ENCODE measurements around the gene GPBP1. TPM values are rescaled to one million over a fixed set of nuclear protein-coding genes. Genes with fewer than 3 reads are reported as not detected.
A peak's percentile ranks its signal among the peaks of the same experiment; 100 is the strongest.

GPBP1 gene
- total and polyA plus RNA-seq, 8 donors, result 23.4 to 54.0 (median 29.0) TPM

DNA sequence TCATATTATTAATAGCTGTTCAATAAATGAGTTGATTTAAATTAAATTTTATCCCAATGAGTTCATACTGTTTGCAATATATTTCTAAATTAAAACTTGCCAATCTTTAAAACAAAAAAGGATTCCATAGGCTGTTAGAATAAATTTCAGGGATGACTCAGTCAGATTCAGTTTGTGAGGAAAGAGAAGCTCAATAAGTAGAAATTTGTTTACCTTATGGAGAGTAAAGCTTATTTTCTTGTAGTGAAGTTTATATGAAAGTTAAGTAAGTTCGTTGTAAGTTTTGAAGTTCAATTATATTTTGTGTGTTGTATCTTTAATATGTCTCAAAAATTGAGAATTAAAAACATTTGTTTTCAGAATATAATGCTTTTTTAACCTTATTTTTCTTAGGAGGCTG is 29.0 kb downstream of the GPBP1 start:
- ATAC-seq (no peak), FAIRE-seq (no peak), DNase-seq (no peak)
- 86 to 96% methylated on average over 1 of the region's 1 CpG for WGBS, 2 donors
- intact Hi-C loops (cut with DNase I), result no loop called here
- no peaks in the 10 kb centered on the region for H3K9me3 ChIP-seq
- TF ChIP-seq CTCF (IDR thresholded peaks at IDR 0.05), result no peak
- H3K4me3 ChIP-seq, result no peak overlapping the region
- H3K27ac ChIP-seq, result no peak overlapping the region
- H3K27me3 ChIP-seq, result no peaks in the 10 kb centered on the region
- H3K4me1 ChIP-seq, result peaks cover 0 to 9% (median 3%) of the 10 kb centered on the region in 3 donors
- H3K36me3 ChIP-seq, result no peaks in the 10 kb centered on the region

DNA sequence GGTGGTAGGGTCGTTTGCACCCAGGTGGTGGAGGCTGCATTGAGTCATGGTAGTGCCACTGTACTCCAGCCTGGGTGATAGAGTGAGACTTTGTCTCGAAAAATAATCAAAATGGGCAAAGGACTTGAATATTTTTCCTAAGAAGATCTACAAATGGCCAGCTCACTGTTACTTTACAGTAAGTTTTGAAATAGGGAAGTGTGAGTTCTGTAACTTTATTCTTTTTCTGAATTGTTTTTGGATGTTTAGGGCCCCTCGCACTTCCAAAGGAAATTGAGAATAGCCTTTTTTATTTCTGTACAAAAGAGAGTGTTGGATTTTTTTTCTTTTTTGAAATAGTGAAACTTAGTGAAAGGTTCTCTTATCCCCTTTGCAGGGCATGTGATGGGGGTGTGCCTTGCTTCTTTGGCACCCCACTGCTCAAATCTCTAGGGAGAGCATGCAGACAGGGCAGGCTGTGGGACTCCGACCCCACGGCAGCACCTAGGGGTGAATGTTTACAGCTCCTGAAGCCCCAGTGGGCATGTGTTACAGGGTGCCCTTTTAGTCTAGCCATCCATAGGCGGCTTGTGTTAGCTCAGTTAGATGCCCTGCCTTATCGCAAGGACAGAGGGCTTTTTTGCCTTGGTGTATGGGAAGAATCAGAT is 33.3 kb downstream of the GPBP1 start:
- TF ChIP-seq CTCF (IDR thresholded peaks at IDR 0.05), result no peak
- no peaks in the 10 kb centered on the region for H3K9me3 ChIP-seq
- H3K4me3 ChIP-seq, result no peak overlapping the region
- peaks cover 0 to 18% (median 16%) of the 10 kb centered on the region in 3 donors for H3K4me1 ChIP-seq
- H3K27ac ChIP-seq, result no peak overlapping the region
- intact Hi-C loops (cut with DNase I), result no loop called here
- WGBS, 2 donors, result 88 to 93% methylated on average over 7 of the region's 7 CpGs
- DNase-seq (no peak), ATAC-seq (no peak), FAIRE-seq (no peak)
- H3K27me3 ChIP-seq, result no peaks in the 10 kb centered on the region
- no peaks in the 10 kb centered on the region for H3K36me3 ChIP-seq

DNA sequence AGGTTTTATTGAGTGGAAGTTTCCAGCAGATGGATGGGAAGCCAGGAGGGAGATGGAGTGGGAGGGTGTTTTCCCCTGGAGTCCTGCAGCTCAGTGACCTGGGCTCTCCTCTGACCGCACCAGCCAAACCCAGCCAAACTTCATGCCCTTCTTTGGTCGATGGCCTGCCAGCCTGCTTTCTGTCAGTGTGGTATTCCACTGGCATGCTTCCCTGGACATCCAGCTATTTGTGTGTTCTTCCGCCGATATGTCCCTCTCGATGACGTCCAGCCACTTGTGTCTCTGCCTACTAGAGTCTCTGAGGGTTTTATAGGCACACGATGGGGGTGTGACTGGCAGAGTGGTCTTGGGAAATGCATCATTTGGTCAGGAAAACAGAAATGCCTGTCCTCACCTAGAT is 33.8 kb downstream of the GPBP1 start:
- DNase-seq (no peak), FAIRE-seq (no peak), ATAC-seq (no peak)
- no peaks in the 10 kb centered on the region for H3K27me3 ChIP-seq
- H3K27ac ChIP-seq, result no peak overlapping the region
- peaks cover 0 to 18% (median 16%) of the 10 kb centered on the region in 3 donors for H3K4me1 ChIP-seq
- 93 to 95% methylated on average over 7 of the region's 7 CpGs for WGBS, 2 donors
- TF ChIP-seq CTCF (IDR thresholded peaks at IDR 0.05), result no peak
- no peaks in the 10 kb centered on the region for H3K9me3 ChIP-seq
- intact Hi-C loops (cut with DNase I), result no loop called here
- H3K4me3 ChIP-seq, result no peak overlapping the region
- no peaks in the 10 kb centered on the region for H3K36me3 ChIP-seq

DNA sequence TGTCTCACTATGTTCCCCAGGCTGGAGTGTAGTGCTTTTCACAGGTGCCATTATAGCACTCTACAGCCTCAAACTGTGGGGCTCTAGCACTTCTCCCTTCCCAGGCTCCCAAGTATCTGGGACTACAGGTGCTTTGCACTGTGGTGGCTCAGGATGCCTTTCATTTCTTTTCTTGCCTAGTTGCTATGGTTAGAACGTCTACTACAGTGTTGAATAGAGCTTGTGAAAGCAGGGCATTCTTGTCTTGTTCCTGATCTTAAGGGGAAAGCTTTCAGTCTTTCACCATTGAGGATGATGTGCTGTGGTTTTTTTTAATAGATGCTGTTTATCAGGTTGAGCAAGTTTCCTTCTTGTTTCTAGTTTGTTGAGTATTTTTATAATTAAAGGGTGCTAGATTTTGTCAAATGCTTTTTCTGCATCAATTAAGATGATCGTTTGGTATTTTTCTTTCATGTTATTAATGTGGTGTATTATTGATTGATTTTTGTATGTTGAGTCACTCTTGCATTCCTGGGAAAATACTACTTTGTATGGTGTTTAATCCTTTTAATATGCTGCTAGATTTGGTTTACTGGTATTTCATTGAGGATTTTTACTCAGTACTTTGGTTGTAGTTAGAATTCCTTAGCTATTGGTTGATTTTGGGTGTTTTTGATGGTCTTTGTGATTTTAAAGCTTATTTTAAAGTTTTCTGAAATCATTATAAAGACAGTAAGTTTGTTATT is 35.6 kb downstream of the GPBP1 start:
- peaks cover 0 to under 1% (median 0%) of the 10 kb centered on the region in 3 donors for H3K36me3 ChIP-seq
- no peak for TF ChIP-seq CTCF (IDR thresholded peaks at IDR 0.05)
- FAIRE-seq (no peak), ATAC-seq (peak in 1 of 4 donors; percentile 20), DNase-seq (no peak)
- H3K4me3 ChIP-seq, result no peak overlapping the region
- H3K27ac ChIP-seq, result no peak overlapping the region
- 28 to 35% methylated on average over 2 of the region's 2 CpGs for WGBS, 2 donors
- H3K4me1 ChIP-seq, result peaks cover 0 to 13% (median 12%) of the 10 kb centered on the region in 3 donors
- intact Hi-C loops (cut with DNase I), result no loop called here
- no peaks in the 10 kb centered on the region for H3K9me3 ChIP-seq
- no peaks in the 10 kb centered on the region for H3K27me3 ChIP-seq

DNA sequence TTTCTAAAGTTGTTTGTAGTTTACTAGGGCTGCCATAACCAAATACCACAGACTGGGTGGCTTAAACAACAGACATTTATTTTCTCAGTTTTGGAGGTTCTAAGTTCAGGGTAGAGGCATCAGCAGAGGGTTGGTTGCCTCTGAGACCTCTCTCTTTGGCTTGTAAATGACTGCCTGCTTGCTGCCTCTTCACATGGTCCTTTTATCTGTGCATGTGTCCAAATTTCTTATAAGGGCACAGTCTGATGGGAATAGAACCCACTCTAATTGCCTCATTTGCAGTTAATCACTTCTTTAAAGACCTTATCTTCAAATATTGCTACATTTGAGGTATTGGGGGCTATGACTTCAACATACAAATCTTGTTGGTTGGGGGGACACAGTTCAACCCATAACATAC is 36.8 kb downstream of the GPBP1 start:
- ATAC-seq (peak in 1 of 4 donors; percentile 6), FAIRE-seq (no peak), DNase-seq (no peak)
- no peaks in the 10 kb centered on the region for H3K27me3 ChIP-seq
- H3K4me1 ChIP-seq, result peaks cover 0 to 13% (median 9%) of the 10 kb centered on the region in 3 donors
- intact Hi-C loops (cut with DNase I), result no loop called here
- H3K9me3 ChIP-seq, result no peaks in the 10 kb centered on the region
- no peak overlapping the region for H3K4me3 ChIP-seq
- no peak for TF ChIP-seq CTCF (IDR thresholded peaks at IDR 0.05)
- H3K36me3 ChIP-seq, result peaks cover 0 to 8% (median 0%) of the 10 kb centered on the region in 3 donors
- H3K27ac ChIP-seq, result no peak overlapping the region

All from pancreas (tissue), 10 donors.